NCI-H446 treated with DMSO at 0.1 percent for 48 hours (cell line): ENCODE measurements around the gene YBX1.
"Not testable (repeated sequence)": the region's sequence is repeated elsewhere in the genome, so short reads cannot be mapped to it uniquely, and the experiment has no call there.

ENCODE experiments used
- DNase-seq: peaks from one replicate; lab custom pipeline; 2025; lab: John Stamatoyannopoulos, UW

Gene YBX1

GRCh38 chr1:42690477-42691156 is 8.4 kb downstream of the YBX1 start:
- no peak for DNase-seq

- DNase-seq: no peak
Observed at GRCh38 chr1:42691157-42691498, 8.9 kb downstream of the YBX1 start.

- no peak for DNase-seq
Observed at GRCh38 chr1:42692461-42692860, 10.2 kb downstream of the YBX1 start.

- no peak for DNase-seq
Observed at GRCh38 chr1:42692911-42693310, 10.7 kb downstream of the YBX1 start.

GRCh38 chr1:42698081-42698813 is 16.0 kb downstream of the YBX1 start:
- no peak for DNase-seq

GRCh38 chr1:42700006-42700405 is 17.8 kb downstream of the YBX1 start:
- no peak for DNase-seq

- DNase-seq: no peak
Observed at GRCh38 chr1:42703888-42704464, 21.8 kb downstream of the YBX1 start.

- DNase-seq: not testable (repeated sequence)
Observed at GRCh38 chr1:42712808-42713207, 30.6 kb downstream of the YBX1 start.

GRCh38 chr1:42713293-42713692 is 31.1 kb downstream of the YBX1 start:
- no peak for DNase-seq

- not testable (repeated sequence) for DNase-seq
Observed at GRCh38 chr1:42714441-42714840, 32.2 kb downstream of the YBX1 start.

GRCh38 chr1:42720868-42721267 is 38.6 kb downstream of the YBX1 start:
- DNase-seq: no peak

- DNase-seq: no peak
Observed at GRCh38 chr1:42721926-42722325, 39.7 kb downstream of the YBX1 start.

GRCh38 chr1:42722403-42722802 is 40.2 kb downstream of the YBX1 start:
- not testable (repeated sequence) for DNase-seq

- no peak for DNase-seq
Observed at GRCh38 chr1:42723511-42723910, 41.3 kb downstream of the YBX1 start.

GRCh38 chr1:42725820-42726219 is 43.6 kb downstream of the YBX1 start:
- DNase-seq: not testable (repeated sequence)

- DNase-seq: no peak
Observed at GRCh38 chr1:42730002-42730401, 47.8 kb downstream of the YBX1 start.

- DNase-seq: no peak
Observed at GRCh38 chr1:42730988-42731387, 48.8 kb downstream of the YBX1 start.

- DNase-seq: no peak
Observed at GRCh38 chr1:42731585-42731984, 49.4 kb downstream of the YBX1 start.

GRCh38 chr1:42732126-42732680 is 50.0 kb downstream of the YBX1 start:
- no peak for DNase-seq

GRCh38 chr1:42733415-42734200 is 51.4 kb downstream of the YBX1 start:
- DNase-seq: no peak

GRCh38 chr1:42734201-42735035 is 52.2 kb downstream of the YBX1 start:
- DNase-seq: no peak
